ENCODE results near the gene ACSF3. TPM values are rescaled to one million over a fixed set of nuclear protein-coding genes. Genes with fewer than 3 reads are reported as not detected.

Gene ACSF3
- total and polyA plus RNA-seq, 2 of the 4 experiments (the other 2 are of a cell fraction): 9.5 to 14.2 TPM

- TF ChIP-seq CTCF (conservative IDR thresholded peaks at IDR 0.05; ENCODE audit: low read depth, low read length) (no peak), MAZ (IDR thresholded peaks at IDR 0.05; ENCODE audit: borderline replicate concordance, low read depth, low read length) (no peak), POLR2A (IDR thresholded peaks at IDR 0.05; ENCODE audit: low read depth, low read length) (no peak), RAD21 (IDR thresholded peaks at IDR 0.05; ENCODE audit: low read length) (no peak)
Measured at GRCh38 chr16:89076159-89076558, 17.5 kb upstream of the ACSF3 start (continued).

- Histone ChIP-seq H2AK9ac (replicated peaks; ENCODE audit: low read depth, low read length, poor library complexity) (no peak overlapping the region), H4K8ac (ENCODE audit: low read depth in 2 of 2, low read length in 2 of 2) (no peak overlapping the region), H2AK5ac (ENCODE audit: low read depth, low read length) (no peak overlapping the region), H4K91ac (ENCODE audit: insufficient read depth, low read depth, low read length) (no peak overlapping the region), H3K79me1 (ENCODE audit: low read depth in 1 of 2, low read length in 2 of 2) (no peaks in the 10 kb centered on the region), H3K56ac (ENCODE audit: extremely low read depth, insufficient read depth, low read length) (no peak overlapping the region), H3K9me1 (ENCODE audit: insufficient read depth, low read length) (no peaks in the 10 kb centered on the region), H2AFZ (replicated peaks; ENCODE audit: low read length, poor library complexity) (no peak overlapping the region), H3K9me3 (ENCODE audit: control insufficient read depth, insufficient read depth, low read length) (peaks cover 2% of the 10 kb centered on the region; the same call in 1 of the 2 replicates), H3K4me2 (ENCODE audit: low read depth, low read length) (no peak overlapping the region), H2BK5ac (ENCODE audit: low read depth, low read length, poor library complexity, severe bottlenecking) (no peak overlapping the region), H3K36me3 (ENCODE audit: control insufficient read depth, insufficient read depth, low read length) (no peaks in the 10 kb centered on the region), H3K9ac (ENCODE audit: low read depth, low read length) (no peak overlapping the region), H3K23ac (ENCODE audit: low read depth, low read length) (no peak overlapping the region), H4K20me1 (ENCODE audit: insufficient read depth, low read length) (no peaks in the 10 kb centered on the region), H2BK20ac (ENCODE audit: low read depth, low read length) (no peak overlapping the region), H3K4ac (ENCODE audit: low read depth, low read length) (no peak overlapping the region), H3K4me3 (ENCODE audit: insufficient read depth, low read depth, low read length) (no peak overlapping the region), H2BK120ac (ENCODE audit: low read depth, low read length) (no peak overlapping the region), H3K14ac (replicated peaks; ENCODE audit: low read depth, low read length) (no peak overlapping the region), H4K5ac (ENCODE audit: low read depth, low read length) (no peak overlapping the region), H3K4me1 (ENCODE audit: control insufficient read depth, insufficient read depth, low read length) (no peaks in the 10 kb centered on the region), H3K27ac (ENCODE audit: insufficient read depth, low read length) (no peak overlapping the region), H3K27me3 (ENCODE audit: control insufficient read depth, insufficient read depth, low read length) (peaks cover under 1% of the 10 kb centered on the region; the same call in 1 of the 2 replicates), H3K18ac (ENCODE audit: low read depth, low read length) (no peak overlapping the region), H2BK15ac (ENCODE audit: low read depth, low read length) (no peak overlapping the region)
- intact Hi-C loops (cut with micrococcal nuclease) (no loop called here), dilution Hi-C loops (cut with HindIII; ENCODE audit: low sequenced_read_pairs, unreplicated experiment) (no loop called here), in situ Hi-C loops (cut with MboI; ENCODE audit: low sequenced_read_pairs) (no loop called here)
- CTCF ChIA-PET: no interaction called here
- DNase-seq (no peak), ATAC-seq (ENCODE audit: low read depth) (no peak)
- WGBS, 2 experiments (ENCODE audit: extremely low coverage in 2 of 2, insufficient read length in 1 of 2): no CpG with 5 or more reads among the region's 16 CpGs
- no TSS peak for BruUV-seq (replicated peaks)
- POLR2A ChIA-PET (ENCODE audit: unreplicated experiment): no interaction called here
- TF ChIP-seq CHD1 (IDR thresholded peaks at IDR 0.05; ENCODE audit: low read depth, low read length) (no peak), CEBPB (IDR thresholded peaks at IDR 0.05; ENCODE audit: low read depth, low read length) (no peak), RCOR1 (IDR thresholded peaks at IDR 0.05; ENCODE audit: insufficient replicate concordance, low read length) (no peak), RAD21 (IDR thresholded peaks at IDR 0.05; ENCODE audit: low read length) (no peak), POLR2A (IDR thresholded peaks at IDR 0.05; ENCODE audit: low read depth, low read length) (no peak), USF2 (IDR thresholded peaks at IDR 0.05; ENCODE audit: low read depth, low read length) (no peak), BHLHE40 (IDR thresholded peaks at IDR 0.05; ENCODE audit: low read depth, low read length) (no peak), NFE2L2 (IDR thresholded peaks at IDR 0.05; ENCODE audit: low read depth, low read length) (no peak), RFX5 (IDR thresholded peaks at IDR 0.05; ENCODE audit: low read depth, low read length) (no peak), FOS (IDR thresholded peaks at IDR 0.05; ENCODE audit: low read depth, low read length) (no peak), ELK1 (IDR thresholded peaks at IDR 0.05; ENCODE audit: borderline replicate concordance, low read depth, low read length) (no peak), MAZ (IDR thresholded peaks at IDR 0.05; ENCODE audit: borderline replicate concordance, low read depth, low read length) (no peak), MAFK (IDR thresholded peaks at IDR 0.05; ENCODE audit: low read depth, low read length) (no peak)
Measured at GRCh38 chr16:89077076-89077475, 16.6 kb upstream of the ACSF3 start.
